Kidney epithelial cell (primary cell): ENCODE results near the gene DUSP14. TPM values are rescaled to one million over a fixed set of nuclear protein-coding genes. Genes with fewer than 3 reads are reported as not detected.

Experiments
- DNase-seq: peaks from one replicate; pipeline ENCODE4 v3.0.0-alpha.2; 2010; ENCODE audit warnings: low read depth
- H3K27me3 ChIP-seq: 2 replicates; pipeline ENCODE4 v1.6.0; 2011; ENCODE audit warnings: low read length; ENCODE audit not compliant: control insufficient read depth, insufficient read depth
- H3K36me3 ChIP-seq: 2 replicates; pipeline ENCODE4 v1.5.1; 2011; ENCODE audit warnings: low read length; ENCODE audit not compliant: control insufficient read depth, insufficient read depth
- H3K4me3 ChIP-seq: 2 replicates; pipeline ENCODE4 v1.5.1; 2011; ENCODE audit warnings: low read depth, mild to moderate bottlenecking, control low read depth, low read length
- total RNA-seq: library from RNA; depleted of rRNA; stranded (reverse); fragments of >200 nt; gene quantifications from 2 replicates; pipeline ENCODE4 v1.2.3, GENCODE V29; 2015
- TF ChIP-seq, protein P1 (sequence below): IDR thresholded peaks from 2 replicates; pipeline ENCODE4 v1.5.1; 2011; ENCODE audit warnings: mild to moderate bottlenecking, moderate library complexity, low read length, control low read depth, inconsistent platforms; ENCODE audit not compliant: insufficient read depth, poor library complexity, severe bottlenecking

Gene DUSP14
- total RNA-seq, 1 donor from 2014 or later, result 45.5 TPM

DNA sequence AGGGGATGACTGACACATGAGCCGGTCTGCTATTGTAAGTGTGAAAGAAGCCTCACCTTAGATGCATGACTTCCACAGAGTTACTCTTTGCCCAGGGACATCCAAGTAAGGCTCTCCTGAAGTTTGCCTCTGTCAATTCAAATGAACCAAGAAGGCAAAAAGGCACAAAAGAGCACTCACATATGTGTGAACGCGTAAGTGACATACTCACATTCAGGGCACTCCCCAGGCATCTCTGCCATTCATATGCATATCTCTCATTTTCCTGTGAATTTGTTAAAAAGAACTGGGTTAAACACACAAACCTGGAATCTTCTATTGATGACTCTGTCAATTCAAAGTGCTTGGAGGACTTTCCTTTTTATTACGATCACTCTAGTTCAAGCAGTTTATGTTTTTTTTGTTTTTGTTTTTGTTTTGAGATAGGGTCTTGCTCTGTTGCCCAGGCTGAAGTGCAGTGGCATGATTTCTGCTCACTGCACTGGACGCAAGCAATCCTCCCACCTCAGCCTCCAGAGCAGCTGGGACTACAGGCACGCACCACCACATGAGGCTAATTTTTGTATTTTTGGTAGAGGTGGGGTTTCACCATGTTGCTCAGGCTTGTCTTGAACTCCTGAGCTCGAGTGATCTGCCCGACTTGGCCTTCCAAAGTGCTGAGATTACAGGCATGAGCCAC lies 49.4 kb downstream of the DUSP14 start:
- peaks cover 5% of the 10 kb centered on the region for H3K36me3 ChIP-seq
- TF ChIP-seq, protein P1, sequence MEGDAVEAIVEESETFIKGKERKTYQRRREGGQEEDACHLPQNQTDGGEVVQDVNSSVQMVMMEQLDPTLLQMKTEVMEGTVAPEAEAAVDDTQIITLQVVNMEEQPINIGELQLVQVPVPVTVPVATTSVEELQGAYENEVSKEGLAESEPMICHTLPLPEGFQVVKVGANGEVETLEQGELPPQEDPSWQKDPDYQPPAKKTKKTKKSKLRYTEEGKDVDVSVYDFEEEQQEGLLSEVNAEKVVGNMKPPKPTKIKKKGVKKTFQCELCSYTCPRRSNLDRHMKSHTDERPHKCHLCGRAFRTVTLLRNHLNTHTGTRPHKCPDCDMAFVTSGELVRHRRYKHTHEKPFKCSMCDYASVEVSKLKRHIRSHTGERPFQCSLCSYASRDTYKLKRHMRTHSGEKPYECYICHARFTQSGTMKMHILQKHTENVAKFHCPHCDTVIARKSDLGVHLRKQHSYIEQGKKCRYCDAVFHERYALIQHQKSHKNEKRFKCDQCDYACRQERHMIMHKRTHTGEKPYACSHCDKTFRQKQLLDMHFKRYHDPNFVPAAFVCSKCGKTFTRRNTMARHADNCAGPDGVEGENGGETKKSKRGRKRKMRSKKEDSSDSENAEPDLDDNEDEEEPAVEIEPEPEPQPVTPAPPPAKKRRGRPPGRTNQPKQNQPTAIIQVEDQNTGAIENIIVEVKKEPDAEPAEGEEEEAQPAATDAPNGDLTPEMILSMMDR, result no peak
- H3K27me3 ChIP-seq, result no peaks in the 10 kb centered on the region
- DNase-seq, result no peak
- no peak overlapping the region for H3K4me3 ChIP-seq

DNA sequence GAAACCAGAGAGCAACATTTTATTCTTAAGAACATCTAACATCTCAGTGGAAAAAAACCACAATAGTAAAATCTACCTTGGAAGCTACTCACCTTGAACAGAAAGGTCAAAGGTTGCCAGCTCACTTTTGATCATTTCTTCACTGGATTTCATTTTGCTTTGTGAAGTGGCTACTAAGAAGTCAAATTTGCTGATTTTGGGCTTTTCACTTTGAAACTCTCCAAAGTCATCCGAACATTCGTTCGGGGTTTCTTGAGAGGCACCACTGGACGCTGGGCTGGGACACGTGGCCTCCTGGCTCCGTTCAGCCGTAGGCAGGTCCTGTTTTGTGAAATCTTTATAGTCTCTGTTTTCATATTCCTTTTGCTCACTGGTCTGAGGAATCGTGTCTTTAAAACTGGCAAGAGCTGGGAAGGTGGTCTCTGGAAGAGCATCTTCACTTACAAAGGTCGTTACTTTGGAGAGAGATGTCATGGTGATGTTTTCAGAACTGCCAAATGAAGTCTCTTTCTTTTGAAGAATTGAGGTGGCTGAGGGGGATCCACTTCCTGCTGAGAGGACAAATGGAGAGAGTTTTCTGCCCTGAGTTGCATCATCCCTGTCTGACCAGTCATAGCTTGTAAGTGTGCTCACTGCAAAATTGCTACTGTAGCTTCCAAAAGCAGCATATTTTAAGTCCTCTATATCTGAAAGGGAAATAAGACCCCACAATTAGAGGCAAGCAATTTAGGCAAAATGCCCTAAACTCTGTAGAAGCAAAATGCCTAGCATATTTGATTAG lies 52.4 kb downstream of the DUSP14 start:
- Histone ChIP-seq H3K36me3 (peaks cover 5% of the 10 kb centered on the region), H3K4me3 (no peak overlapping the region), H3K27me3 (no peaks in the 10 kb centered on the region)
- TF ChIP-seq, protein P1, result no peak
- no peak for DNase-seq

GRCh38 chr17:37543637-37544052 lies 54.0 kb downstream of the DUSP14 start:
- peaks cover 5% of the 10 kb centered on the region for H3K36me3 ChIP-seq
- TF ChIP-seq, protein P1, result no peak
- DNase-seq, result no peak
- no peak overlapping the region for H3K4me3 ChIP-seq
- H3K27me3 ChIP-seq, result no peaks in the 10 kb centered on the region

GRCh38 chr17:37545486-37545885 lies 55.8 kb downstream of the DUSP14 start:
- DNase-seq, result no peak
- Histone ChIP-seq H3K36me3 (peaks cover 2% of the 10 kb centered on the region), H3K27me3 (no peaks in the 10 kb centered on the region), H3K4me3 (no peak overlapping the region)
- TF ChIP-seq, protein P1, result no peak

- TF ChIP-seq, protein P1, result no peak
- no peak for DNase-seq
- Histone ChIP-seq H3K27me3 (no peaks in the 10 kb centered on the region), H3K36me3 (peaks cover 2% of the 10 kb centered on the region), H3K4me3 (no peak overlapping the region)
These were observed 56.6 kb downstream of the DUSP14 start for GRCh38 chr17:37546302-37546701.
